ENCODE data around the gene AMT. TPM values are rescaled to one million over a fixed set of nuclear protein-coding genes. Genes with fewer than 3 reads are reported as not detected.
A peak's percentile ranks its signal among the peaks of the same experiment; 100 is the strongest.

The AMT gene
- total RNA-seq, 1 experiment from 2014 or later, result 1.3 TPM

GRCh38 chr3:49411535-49411967 is 10.7 kb downstream of the AMT start:
- ChIA-PET CTCF (no interaction called here), POLR2A (ENCODE audit: low non-redundant PET) (interaction anchor here (0.8 kb wide), 1 partner anchor 318 kb away, joined by 4 read pairs; the partner anchor contains the start of gene QRICH1)
- Histone ChIP-seq H3K4me1 (ENCODE audit: insufficient read depth, low read length, poor library complexity, severe bottlenecking) (no peaks in the 10 kb centered on the region), H3K27ac (ENCODE audit: low read depth, low read length, poor library complexity, severe bottlenecking) (peak overlapping the region; percentile 91), H3K9me3 (ENCODE audit: low read depth, low read length, poor library complexity, severe bottlenecking) (no peaks in the 10 kb centered on the region), H3K27me3 (replicated peaks; ENCODE audit: insufficient read depth, low read depth, low read length, poor library complexity) (no peaks in the 10 kb centered on the region), H3K36me3 (ENCODE audit: insufficient read depth, low read length, poor library complexity, severe bottlenecking) (no peaks in the 10 kb centered on the region), H3K4me3 (ENCODE audit: low read depth, low read length, poor library complexity, severe bottlenecking) (peak overlapping the region; percentile 84)
- no TSS peak for BruUV-seq (replicated peaks)
- DNase-seq (ENCODE audit: low spot score), result no peak
- TF ChIP-seq EZH2 (IDR thresholded peaks at IDR 0.05; ENCODE audit: borderline replicate concordance, low read depth, low read length, poor library complexity, severe bottlenecking) (no peak), CTCF (conservative IDR thresholded peaks at IDR 0.05; ENCODE audit: low read depth, low read length) (no peak)
- intact Hi-C loops (cut with micrococcal nuclease; ENCODE audit: unreplicated experiment), result loop anchor here (10.0 kb wide), 1 partner anchor 57 kb away; the partner anchor contains the start of gene GPX1

GRCh38 chr3:49410846-49411534 is 11.3 kb downstream of the AMT start:
- ChIA-PET POLR2A (ENCODE audit: low non-redundant PET) (no interaction called here), CTCF (no interaction called here)

More at GRCh38 chr3:49410846-49411534, 11.3 kb downstream of the AMT start:
- TF ChIP-seq EZH2 (IDR thresholded peaks at IDR 0.05; ENCODE audit: borderline replicate concordance, low read depth, low read length, poor library complexity, severe bottlenecking), result no peak
- no peak for TF ChIP-seq CTCF (conservative IDR thresholded peaks at IDR 0.05; ENCODE audit: low read depth, low read length)
- H3K27me3 ChIP-seq (replicated peaks; ENCODE audit: insufficient read depth, low read depth, low read length, poor library complexity), result no peaks in the 10 kb centered on the region
- H3K4me3 ChIP-seq (ENCODE audit: low read depth, low read length, poor library complexity, severe bottlenecking), result peak overlapping the region; percentile 84
- intact Hi-C loops (cut with micrococcal nuclease; ENCODE audit: unreplicated experiment), result loop anchor here (10.0 kb wide), 1 partner anchor 56 kb away; the partner anchor contains the start of gene GPX1
- no peaks in the 10 kb centered on the region for H3K36me3 ChIP-seq (ENCODE audit: insufficient read depth, low read length, poor library complexity, severe bottlenecking)
- DNase-seq (ENCODE audit: low spot score), result peak; percentile 6
- H3K27ac ChIP-seq (ENCODE audit: low read depth, low read length, poor library complexity, severe bottlenecking), result peak overlapping the region; percentile 91
- BruUV-seq (replicated peaks), result no TSS peak
- H3K9me3 ChIP-seq (ENCODE audit: low read depth, low read length, poor library complexity, severe bottlenecking), result no peaks in the 10 kb centered on the region
- H3K4me1 ChIP-seq (ENCODE audit: insufficient read depth, low read length, poor library complexity, severe bottlenecking), result no peaks in the 10 kb centered on the region

Measured in A673 (cell line).